Neural cell (in vitro differentiated cells): ENCODE results near the gene DPP3. TPM values are rescaled to one million over a fixed set of nuclear protein-coding genes. Genes with fewer than 3 reads are reported as not detected.

Experiments
- H2AFZ ChIP-seq: fragments of 200-600, 300-800 bp; sonication (generic), shearing (Covaris generic); 2 replicates; pipeline ENCODE4 v1.6.0; 2014; ENCODE audit warnings: low read depth, mild to moderate bottlenecking, antibody characterized with exemption, low read length, moderate library complexity
- H3F3A ChIP-seq: fragments of 200-600 bp; shearing (Covaris generic); 2 replicates; pipeline ENCODE4 v1.6.1; 2016; ENCODE audit warnings: mild to moderate bottlenecking, moderate library complexity, mixed read lengths, antibody characterized with exemption, low read length; ENCODE audit not compliant: insufficient read depth, poor library complexity, severe bottlenecking
- H3K27ac ChIP-seq: fragments of 200-600, 300-800 bp; sonication (generic), shearing (Covaris generic); 2 replicates; pipeline ENCODE4 v1.5.1; 2014; ENCODE audit warnings: mild to moderate bottlenecking, low read length, moderate library complexity
- H3K27me3 ChIP-seq: fragments of 300-800, 200-600 bp; sonication (generic), shearing (Covaris generic); 2 replicates; pipeline ENCODE4 v1.6.0; 2014; ENCODE audit warnings: mild to moderate bottlenecking, low read depth, low read length, moderate library complexity; ENCODE audit not compliant: insufficient read depth
- H3K36me3 ChIP-seq: fragments of 300-800, 200-600 bp; sonication (generic), shearing (Covaris generic); 2 replicates; pipeline ENCODE4 v1.5.1; 2014; ENCODE audit warnings: mild to moderate bottlenecking, antibody characterized with exemption, low read length, moderate library complexity; ENCODE audit not compliant: insufficient read depth
- H3K4me2 ChIP-seq: fragments of 300-800, 200-600 bp; sonication (generic), shearing (Covaris generic); 2 replicates; pipeline ENCODE4 v1.6.0; 2014; ENCODE audit warnings: mild to moderate bottlenecking, low read length
- H3K4me3 ChIP-seq: fragments of 300-800, 200-600 bp; sonication (generic), shearing (Covaris generic); 2 replicates; pipeline ENCODE4 v1.5.1; 2014; ENCODE audit warnings: mild to moderate bottlenecking, low read length, moderate library complexity
- H3K79me2 ChIP-seq: fragments of 200-600 bp; shearing (Covaris generic); replicated peaks from 2 replicates; pipeline ENCODE4 v1.6.0; 2014; ENCODE audit warnings: mild to moderate bottlenecking, low read length, moderate library complexity; ENCODE audit not compliant: insufficient read depth
- H3K9ac ChIP-seq: fragments of 300-800, 200-600 bp; sonication (generic), shearing (Covaris generic); 2 replicates; pipeline ENCODE4 v1.6.1; 2016; ENCODE audit warnings: mild to moderate bottlenecking, low read length, mixed read lengths
- H3K9me2 ChIP-seq: fragments of 200-600 bp; shearing (Covaris generic); 2 replicates; pipeline ENCODE4 v1.6.1; 2016; ENCODE audit warnings: mild to moderate bottlenecking, low read length, mixed read lengths; ENCODE audit not compliant: insufficient read depth
- H3K9me3 ChIP-seq: fragments of 200-600, 300-800 bp; sonication (generic), shearing (Covaris generic); 2 replicates; pipeline ENCODE4 v1.6.1; 2016; ENCODE audit warnings: mild to moderate bottlenecking, mixed run types, low read length, moderate library complexity, mixed read lengths
- H4K20me1 ChIP-seq: fragments of 200-600 bp; shearing (Covaris generic); 2 replicates; pipeline ENCODE4 v1.6.1; 2016; ENCODE audit warnings: mild to moderate bottlenecking, mixed run types; ENCODE audit not compliant: insufficient read depth
- EP300 ChIP-seq: fragments of 450-650 bp; conservative IDR thresholded peaks from 2 replicates; pipeline ENCODE4 v1.6.1; 2014; ENCODE audit warnings: antibody characterized with exemption, mild to moderate bottlenecking, moderate library complexity; ENCODE audit not compliant: poor library complexity, severe bottlenecking
- EZH2 ChIP-seq: fragments of 200-600, 300-800 bp; shearing (Covaris generic), sonication (generic); IDR thresholded peaks from 2 replicates; pipeline ENCODE4 v1.6.1; 2014; ENCODE audit warnings: antibody characterized with exemption, low read length, borderline replicate concordance, mild to moderate bottlenecking; ENCODE audit not compliant: insufficient read depth, poor library complexity, severe bottlenecking
- MXI1 ChIP-seq: fragments of 450-650 bp; conservative IDR thresholded peaks from 2 replicates; pipeline ENCODE4 v1.6.1; 2014; ENCODE audit warnings: antibody characterized with exemption, mild to moderate bottlenecking; ENCODE audit not compliant: poor library complexity, severe bottlenecking
- POLR2AphosphoS5 ChIP-seq: IDR thresholded peaks from 2 replicates; pipeline ENCODE4 v1.6.1; 2012
- RAD21 ChIP-seq: fragments of 450-650 bp; conservative IDR thresholded peaks from 2 replicates; pipeline ENCODE4 v1.6.1; 2014; ENCODE audit warnings: antibody characterized with exemption, mild to moderate bottlenecking, moderate library complexity
- SMC3 ChIP-seq: fragments of 450-650 bp; conservative IDR thresholded peaks from 2 replicates; pipeline ENCODE4 v1.6.1; 2014; ENCODE audit warnings: antibody characterized with exemption, mild to moderate bottlenecking, moderate library complexity; ENCODE audit not compliant: poor library complexity
- TAF1 ChIP-seq: IDR thresholded peaks from 2 replicates; pipeline ENCODE4 v1.6.1; 2012; ENCODE audit warnings: low read depth
- polyA plus RNA-seq: library from polyadenylated mRNA; depleted of rRNA; stranded (reverse); fragments of >200 nt; gene quantifications from 2 replicates; pipeline ENCODE4 v1.2.3, GENCODE V29; 2014
- TF ChIP-seq, protein P1 (sequence below): fragments of 450-650 bp; IDR thresholded peaks from 2 replicates; pipeline ENCODE4 v1.5.1; 2014; ENCODE audit warnings: antibody characterized with exemption, mild to moderate bottlenecking, moderate library complexity; ENCODE audit not compliant: poor library complexity, severe bottlenecking
- TF ChIP-seq, protein P2 (sequence below): IDR thresholded peaks from 2 replicates; pipeline ENCODE4 v1.6.1; 2012; ENCODE audit warnings: borderline replicate concordance

The DPP3 gene
- polyA plus RNA-seq, 1 donor from 2014 or later, result 71.7 TPM

DNA sequence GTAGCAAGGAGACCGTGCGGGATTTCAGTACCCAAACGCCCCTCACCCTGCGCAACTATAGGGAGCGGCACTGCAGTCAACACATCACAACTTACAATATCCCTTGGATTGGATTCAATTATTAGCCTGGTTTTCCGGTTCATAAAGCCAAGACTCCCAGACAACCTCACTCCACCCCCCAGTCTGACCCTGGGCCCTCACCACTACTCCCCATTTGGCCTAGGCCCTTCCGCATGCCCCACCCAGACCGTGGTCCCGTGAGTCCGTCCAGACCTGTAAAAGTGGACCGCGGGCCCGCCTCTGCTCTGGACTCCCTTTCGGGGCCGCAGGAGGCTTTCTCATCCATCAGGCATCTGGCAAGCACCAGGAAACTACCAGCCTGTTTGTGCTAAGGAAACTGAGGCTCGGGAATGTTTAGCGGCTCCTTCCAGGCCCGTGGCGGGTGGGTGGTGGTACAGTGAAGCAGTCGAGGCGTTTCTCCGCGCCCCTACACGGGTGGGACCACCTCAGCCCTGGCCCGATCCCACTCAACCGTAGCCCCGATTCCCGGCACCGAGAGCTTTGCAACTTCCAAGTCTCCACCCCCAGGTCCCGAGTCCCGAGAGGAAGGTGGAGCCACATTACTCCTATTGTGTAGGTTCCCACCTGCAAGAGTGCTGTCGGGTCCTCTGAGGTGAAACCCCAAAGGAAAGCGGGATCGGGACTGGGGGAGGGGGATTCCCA lies 679 bp upstream of the DPP3 start:
- peak overlapping the region; percentile 71 for H3K4me2 ChIP-seq
- H3K79me2 ChIP-seq, result peaks cover 7% of the 10 kb centered on the region
- peak overlapping the region; percentile 93 for H3K9ac ChIP-seq
- no peaks in the 10 kb centered on the region for H3K36me3 ChIP-seq
- no peaks in the 10 kb centered on the region for H3K9me2 ChIP-seq
- peak overlapping the region; percentile 95 for H3K4me3 ChIP-seq
- H4K20me1 ChIP-seq, result no peaks in the 10 kb centered on the region
- H3K27me3 ChIP-seq, result no peaks in the 10 kb centered on the region
- no peaks in the 10 kb centered on the region for H3K9me3 ChIP-seq
- TF ChIP-seq, protein P1, sequence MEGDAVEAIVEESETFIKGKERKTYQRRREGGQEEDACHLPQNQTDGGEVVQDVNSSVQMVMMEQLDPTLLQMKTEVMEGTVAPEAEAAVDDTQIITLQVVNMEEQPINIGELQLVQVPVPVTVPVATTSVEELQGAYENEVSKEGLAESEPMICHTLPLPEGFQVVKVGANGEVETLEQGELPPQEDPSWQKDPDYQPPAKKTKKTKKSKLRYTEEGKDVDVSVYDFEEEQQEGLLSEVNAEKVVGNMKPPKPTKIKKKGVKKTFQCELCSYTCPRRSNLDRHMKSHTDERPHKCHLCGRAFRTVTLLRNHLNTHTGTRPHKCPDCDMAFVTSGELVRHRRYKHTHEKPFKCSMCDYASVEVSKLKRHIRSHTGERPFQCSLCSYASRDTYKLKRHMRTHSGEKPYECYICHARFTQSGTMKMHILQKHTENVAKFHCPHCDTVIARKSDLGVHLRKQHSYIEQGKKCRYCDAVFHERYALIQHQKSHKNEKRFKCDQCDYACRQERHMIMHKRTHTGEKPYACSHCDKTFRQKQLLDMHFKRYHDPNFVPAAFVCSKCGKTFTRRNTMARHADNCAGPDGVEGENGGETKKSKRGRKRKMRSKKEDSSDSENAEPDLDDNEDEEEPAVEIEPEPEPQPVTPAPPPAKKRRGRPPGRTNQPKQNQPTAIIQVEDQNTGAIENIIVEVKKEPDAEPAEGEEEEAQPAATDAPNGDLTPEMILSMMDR, result no peak
- no peak for TF ChIP-seq POLR2AphosphoS5
- TF ChIP-seq TAF1, result peak; percentile 30
- no peaks in the 10 kb centered on the region for H3F3A ChIP-seq
- peak overlapping the region; percentile 83 for H2AFZ ChIP-seq
- H3K27ac ChIP-seq, result peak overlapping the region; percentile 86

DNA sequence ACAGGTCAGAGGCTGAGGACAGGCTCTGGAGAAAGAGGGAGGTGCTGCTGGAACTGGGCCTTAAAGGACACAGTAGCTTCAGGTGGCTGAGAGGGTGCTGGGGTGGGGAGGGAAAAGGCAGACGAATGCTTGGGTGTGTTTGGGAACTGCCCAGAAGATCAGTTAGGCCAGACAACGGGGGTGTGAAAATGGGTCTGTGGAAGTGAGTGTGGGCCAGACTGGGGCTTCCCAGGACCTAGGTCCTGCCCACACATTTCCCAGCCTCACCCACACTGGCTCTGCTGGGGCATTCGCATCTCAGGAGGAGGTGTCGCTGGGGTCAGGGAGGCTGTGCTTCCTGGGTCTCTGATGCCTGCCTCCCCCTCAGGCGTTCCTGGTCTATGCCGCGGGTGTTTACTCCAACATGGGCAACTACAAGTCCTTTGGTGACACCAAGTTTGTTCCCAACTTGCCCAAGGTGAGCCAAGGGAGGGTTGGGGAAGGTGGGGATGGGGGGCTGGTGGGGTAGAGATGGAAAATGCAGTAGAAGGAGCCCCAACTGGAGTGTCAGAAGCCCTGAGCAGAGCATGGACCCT lies 4.7 kb downstream of the DPP3 start:
- no peak for TF ChIP-seq SMC3
- TF ChIP-seq, protein P2, sequence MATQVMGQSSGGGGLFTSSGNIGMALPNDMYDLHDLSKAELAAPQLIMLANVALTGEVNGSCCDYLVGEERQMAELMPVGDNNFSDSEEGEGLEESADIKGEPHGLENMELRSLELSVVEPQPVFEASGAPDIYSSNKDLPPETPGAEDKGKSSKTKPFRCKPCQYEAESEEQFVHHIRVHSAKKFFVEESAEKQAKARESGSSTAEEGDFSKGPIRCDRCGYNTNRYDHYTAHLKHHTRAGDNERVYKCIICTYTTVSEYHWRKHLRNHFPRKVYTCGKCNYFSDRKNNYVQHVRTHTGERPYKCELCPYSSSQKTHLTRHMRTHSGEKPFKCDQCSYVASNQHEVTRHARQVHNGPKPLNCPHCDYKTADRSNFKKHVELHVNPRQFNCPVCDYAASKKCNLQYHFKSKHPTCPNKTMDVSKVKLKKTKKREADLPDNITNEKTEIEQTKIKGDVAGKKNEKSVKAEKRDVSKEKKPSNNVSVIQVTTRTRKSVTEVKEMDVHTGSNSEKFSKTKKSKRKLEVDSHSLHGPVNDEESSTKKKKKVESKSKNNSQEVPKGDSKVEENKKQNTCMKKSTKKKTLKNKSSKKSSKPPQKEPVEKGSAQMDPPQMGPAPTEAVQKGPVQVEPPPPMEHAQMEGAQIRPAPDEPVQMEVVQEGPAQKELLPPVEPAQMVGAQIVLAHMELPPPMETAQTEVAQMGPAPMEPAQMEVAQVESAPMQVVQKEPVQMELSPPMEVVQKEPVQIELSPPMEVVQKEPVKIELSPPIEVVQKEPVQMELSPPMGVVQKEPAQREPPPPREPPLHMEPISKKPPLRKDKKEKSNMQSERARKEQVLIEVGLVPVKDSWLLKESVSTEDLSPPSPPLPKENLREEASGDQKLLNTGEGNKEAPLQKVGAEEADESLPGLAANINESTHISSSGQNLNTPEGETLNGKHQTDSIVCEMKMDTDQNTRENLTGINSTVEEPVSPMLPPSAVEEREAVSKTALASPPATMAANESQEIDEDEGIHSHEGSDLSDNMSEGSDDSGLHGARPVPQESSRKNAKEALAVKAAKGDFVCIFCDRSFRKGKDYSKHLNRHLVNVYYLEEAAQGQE, result no peak
- TF ChIP-seq EP300, result no peak
- TF ChIP-seq TAF1, result no peak
- TF ChIP-seq MXI1, result no peak
- no peak for TF ChIP-seq EZH2
- TF ChIP-seq, protein P1, result no peak
- TF ChIP-seq RAD21, result no peak
- no peak for TF ChIP-seq POLR2AphosphoS5
- Histone ChIP-seq H3K36me3 (no peaks in the 10 kb centered on the region), H2AFZ (no peak overlapping the region)

More for the DNA sequence above, 4.7 kb downstream of the DPP3 start:
- no peak overlapping the region for H3K4me3 ChIP-seq
- H3K27me3 ChIP-seq, result no peaks in the 10 kb centered on the region
- H3K9me2 ChIP-seq, result no peaks in the 10 kb centered on the region
- H4K20me1 ChIP-seq, result no peaks in the 10 kb centered on the region
- H3K27ac ChIP-seq, result no peak overlapping the region
- no peaks in the 10 kb centered on the region for H3F3A ChIP-seq
- no peaks in the 10 kb centered on the region for H3K9me3 ChIP-seq
- H3K4me2 ChIP-seq, result no peak overlapping the region
- H3K9ac ChIP-seq, result no peak overlapping the region
- H3K79me2 ChIP-seq, result no peaks in the 10 kb centered on the region
